ENCODE data around the gene CCDC71. TPM values are rescaled to one million over a fixed set of nuclear protein-coding genes. Genes with fewer than 3 reads are reported as not detected.

CCDC71 gene
- total and polyA plus RNA-seq, 10 donors = 9.9 to 45.4 (median 22.4) TPM

DNA sequence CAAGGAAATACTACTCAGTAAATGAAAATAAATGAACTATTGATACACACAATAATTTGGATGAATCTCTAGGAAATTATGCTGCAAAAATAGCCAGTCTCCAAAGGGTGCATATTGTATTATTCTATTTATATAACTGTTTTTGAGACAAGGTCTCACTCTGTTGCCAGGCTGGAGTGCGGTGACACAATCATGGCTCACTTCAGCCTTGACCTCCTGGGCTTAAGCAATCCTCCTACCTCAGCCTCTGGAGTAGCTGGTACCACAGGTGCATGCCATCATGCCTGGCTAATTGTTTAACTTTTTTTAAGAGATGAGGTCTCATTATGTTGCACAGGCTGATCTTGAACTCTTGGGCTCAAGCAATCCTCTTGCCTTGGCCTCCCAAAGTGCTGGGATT lies 17.7 kb upstream of the CCDC71 start:
- intact Hi-C loops (cut with DNase I; ENCODE audit: low total_unique reads) = no loop called here
- Histone ChIP-seq H3K4me3 (no peak overlapping the region), H3K27ac (no peak overlapping the region), H3K27me3 (replicated peaks in 1 of 7) (peaks cover 0 to 5% (median 0%) of the 10 kb centered on the region in 7 donors), H3K36me3 (no peaks in the 10 kb centered on the region), H3K9me3 (no peaks in the 10 kb centered on the region), H3K4me1 (no peaks in the 10 kb centered on the region)
- TF ChIP-seq, protein P1, sequence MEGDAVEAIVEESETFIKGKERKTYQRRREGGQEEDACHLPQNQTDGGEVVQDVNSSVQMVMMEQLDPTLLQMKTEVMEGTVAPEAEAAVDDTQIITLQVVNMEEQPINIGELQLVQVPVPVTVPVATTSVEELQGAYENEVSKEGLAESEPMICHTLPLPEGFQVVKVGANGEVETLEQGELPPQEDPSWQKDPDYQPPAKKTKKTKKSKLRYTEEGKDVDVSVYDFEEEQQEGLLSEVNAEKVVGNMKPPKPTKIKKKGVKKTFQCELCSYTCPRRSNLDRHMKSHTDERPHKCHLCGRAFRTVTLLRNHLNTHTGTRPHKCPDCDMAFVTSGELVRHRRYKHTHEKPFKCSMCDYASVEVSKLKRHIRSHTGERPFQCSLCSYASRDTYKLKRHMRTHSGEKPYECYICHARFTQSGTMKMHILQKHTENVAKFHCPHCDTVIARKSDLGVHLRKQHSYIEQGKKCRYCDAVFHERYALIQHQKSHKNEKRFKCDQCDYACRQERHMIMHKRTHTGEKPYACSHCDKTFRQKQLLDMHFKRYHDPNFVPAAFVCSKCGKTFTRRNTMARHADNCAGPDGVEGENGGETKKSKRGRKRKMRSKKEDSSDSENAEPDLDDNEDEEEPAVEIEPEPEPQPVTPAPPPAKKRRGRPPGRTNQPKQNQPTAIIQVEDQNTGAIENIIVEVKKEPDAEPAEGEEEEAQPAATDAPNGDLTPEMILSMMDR (IDR thresholded peaks at IDR 0.05 in 8 of 11, conservative IDR thresholded peaks at IDR 0.05 in 3 of 11) = no peak
- no peak for TF ChIP-seq POLR2AphosphoS5 (IDR thresholded peaks at IDR 0.05)
- TF ChIP-seq POLR2A (IDR thresholded peaks at IDR 0.05) = no peak
- no peak for DNase-seq
- 69 to 85% (median 75%) methylated on average over 1 of the region's 1 CpG for WGBS, 5 donors

DNA sequence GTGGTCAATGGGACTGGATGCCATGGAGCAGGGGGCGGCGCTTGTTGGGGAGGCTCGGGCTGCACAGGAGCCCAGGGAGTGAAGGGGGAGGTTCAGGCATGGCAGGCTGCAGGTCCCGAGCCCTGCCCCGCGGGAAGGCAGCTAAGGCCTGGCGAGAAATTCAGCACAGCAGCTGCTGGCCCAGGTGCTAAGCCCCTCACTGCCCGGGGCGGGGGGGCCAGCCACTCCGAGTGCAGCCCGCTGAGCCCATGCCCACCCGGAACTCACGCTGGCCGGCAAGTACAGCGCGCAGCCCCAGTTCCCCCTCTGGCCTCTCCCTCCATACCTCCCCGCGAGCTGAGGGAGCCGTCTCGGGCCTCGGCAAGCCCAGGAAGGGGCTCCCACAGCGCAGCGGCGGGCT lies 16.6 kb upstream of the CCDC71 start:
- no peaks in the 10 kb centered on the region for H3K36me3 ChIP-seq
- no peak for DNase-seq
- no peak overlapping the region for H3K4me3 ChIP-seq
- H3K27ac ChIP-seq = no peak overlapping the region
- H3K27me3 ChIP-seq (replicated peaks in 1 of 7) = peaks cover 0 to 5% (median 0%) of the 10 kb centered on the region in 7 donors
- H3K9me3 ChIP-seq = no peaks in the 10 kb centered on the region
- TF ChIP-seq POLR2A (IDR thresholded peaks at IDR 0.05) = no peak
- TF ChIP-seq POLR2AphosphoS5 (IDR thresholded peaks at IDR 0.05) = no peak
- TF ChIP-seq, protein P1 (IDR thresholded peaks at IDR 0.05 in 8 of 11, conservative IDR thresholded peaks at IDR 0.05 in 3 of 11) = no peak
- no peaks in the 10 kb centered on the region for H3K4me1 ChIP-seq
- intact Hi-C loops (cut with DNase I; ENCODE audit: low total_unique reads) = no loop called here
- WGBS, 5 donors = 90 to 99% (median 91%) methylated on average over 12 to 24 of the region's 24 CpGs

- no peak for TF ChIP-seq POLR2A (IDR thresholded peaks at IDR 0.05)
- TF ChIP-seq, protein P1 (IDR thresholded peaks at IDR 0.05 in 8 of 11, conservative IDR thresholded peaks at IDR 0.05 in 3 of 11) = no peak
- no peak for TF ChIP-seq POLR2AphosphoS5 (IDR thresholded peaks at IDR 0.05)
- Histone ChIP-seq H3K27me3 (replicated peaks in 1 of 7) (peaks cover 0 to 5% (median 0%) of the 10 kb centered on the region in 7 donors), H3K9me3 (no peaks in the 10 kb centered on the region), H3K4me1 (no peaks in the 10 kb centered on the region), H3K4me3 (no peak overlapping the region), H3K36me3 (peaks cover 0 to 3% (median 0%) of the 10 kb centered on the region in 6 donors), H3K27ac (no peak overlapping the region)
- intact Hi-C loops (cut with DNase I; ENCODE audit: low total_unique reads) = no loop called here
- DNase-seq = no peak
- WGBS, 5 donors = 69 to 88% (median 78%) methylated on average over 6 of the region's 6 CpGs
These were observed 15.2 kb upstream of the CCDC71 start for GRCh38 chr3:49181351-49181750.

- Histone ChIP-seq H3K4me3 (no peak overlapping the region), H3K4me1 (peaks cover 0 to 4% (median under 1%) of the 10 kb centered on the region in 6 donors), H3K36me3 (peaks cover 0 to 16% (median 0%) of the 10 kb centered on the region in 6 donors), H3K27me3 (replicated peaks in 1 of 7) (peaks cover 0 to 5% (median 0%) of the 10 kb centered on the region in 7 donors), H3K27ac (no peak overlapping the region), H3K9me3 (no peaks in the 10 kb centered on the region)
- TF ChIP-seq POLR2A (IDR thresholded peaks at IDR 0.05) (no peak), POLR2AphosphoS5 (IDR thresholded peaks at IDR 0.05) (no peak)
- intact Hi-C loops (cut with DNase I; ENCODE audit: low total_unique reads) = no loop called here
- no peak for DNase-seq
These were observed 14.0 kb upstream of the CCDC71 start for GRCh38 chr3:49180116-49180515.

- Histone ChIP-seq H3K4me1 (peaks cover 0 to 35% (median 22%) of the 10 kb centered on the region in 6 donors), H3K9me3 (no peaks in the 10 kb centered on the region), H3K4me3 (no peak overlapping the region), H3K27ac (no peak overlapping the region), H3K27me3 (replicated peaks in 1 of 7) (peaks cover 0 to 5% (median 0%) of the 10 kb centered on the region in 7 donors), H3K36me3 (peaks cover 0 to 27% (median 0%) of the 10 kb centered on the region in 6 donors)
- intact Hi-C loops (cut with DNase I; ENCODE audit: low total_unique reads) = no loop called here
- WGBS, 5 donors = 41 to 63% (median 53%) methylated on average over 1 to 2 of the region's 2 CpGs
- TF ChIP-seq POLR2AphosphoS5 (IDR thresholded peaks at IDR 0.05) (no peak), POLR2A (IDR thresholded peaks at IDR 0.05) (no peak)
- TF ChIP-seq, protein P1 (IDR thresholded peaks at IDR 0.05 in 8 of 11, conservative IDR thresholded peaks at IDR 0.05 in 3 of 11) = no peak
- DNase-seq = no peak
These were observed 10.9 kb upstream of the CCDC71 start for GRCh38 chr3:49177073-49177472.
